ENCODE measurements around the gene CAPN8.

Gene CAPN8

GRCh38 chr1:223713546-223714420 lies 48.3 kb upstream of the CAPN8 start:
- Histone ChIP-seq H2AFZ (ENCODE audit: low read depth, low read length) (no peak overlapping the region), H3K36me3 (ENCODE audit: insufficient read depth, low read length) (no peaks in the 10 kb centered on the region), H3K79me2 (ENCODE audit: insufficient read depth, low read length) (no peaks in the 10 kb centered on the region), H3K9ac (ENCODE audit: low read depth, low read length) (no peak overlapping the region), H3K4me1 (ENCODE audit: insufficient read depth, low read length) (no peaks in the 10 kb centered on the region), H3K27me3 (ENCODE audit: insufficient read depth, low read length, poor library complexity) (peaks cover 15% of the 10 kb centered on the region), H4K20me1 (ENCODE audit: insufficient read depth, low read length) (no peaks in the 10 kb centered on the region), H3K27ac (ENCODE audit: low read length) (no peak overlapping the region), H3K4me2 (ENCODE audit: insufficient read depth, low read length) (no peak overlapping the region), H3K4me3 (ENCODE audit: low read depth in 1 of 2, low read length in 2 of 2) (no peak overlapping the region), H3K9me3 (ENCODE audit: insufficient read depth, low read length, severe bottlenecking) (no peaks in the 10 kb centered on the region)
- TF ChIP-seq CTCF (IDR thresholded peaks at IDR 0.05; ENCODE audit: borderline replicate concordance, extremely low read depth, low read length, poor library complexity, severe bottlenecking) (no peak), EZH2 (IDR thresholded peaks at IDR 0.05; ENCODE audit: borderline replicate concordance, low read depth, low read length, severe bottlenecking) (no peak)
- ATAC-seq (ENCODE audit: insufficient read depth, low read depth) (no peak), DNase-seq (no peak)

- Histone ChIP-seq H3K27ac (ENCODE audit: low read length) (no peak overlapping the region), H3K4me3 (ENCODE audit: low read depth in 1 of 2, low read length in 2 of 2) (no peak overlapping the region), H3K79me2 (ENCODE audit: insufficient read depth, low read length) (no peaks in the 10 kb centered on the region), H3K4me1 (ENCODE audit: insufficient read depth, low read length) (no peaks in the 10 kb centered on the region), H3K27me3 (ENCODE audit: insufficient read depth, low read length, poor library complexity) (peaks cover 13% of the 10 kb centered on the region), H3K9me3 (ENCODE audit: insufficient read depth, low read length, severe bottlenecking) (no peaks in the 10 kb centered on the region), H3K36me3 (ENCODE audit: insufficient read depth, low read length) (no peaks in the 10 kb centered on the region), H3K9ac (ENCODE audit: low read depth, low read length) (no peak overlapping the region), H2AFZ (ENCODE audit: low read depth, low read length) (no peak overlapping the region), H3K4me2 (ENCODE audit: insufficient read depth, low read length) (no peak overlapping the region), H4K20me1 (ENCODE audit: insufficient read depth, low read length) (no peaks in the 10 kb centered on the region)
- no peak for DNase-seq
- peak; percentile 22; the same call in 2 of the 3 replicates for ATAC-seq (ENCODE audit: insufficient read depth, low read depth)
- TF ChIP-seq EZH2 (IDR thresholded peaks at IDR 0.05; ENCODE audit: borderline replicate concordance, low read depth, low read length, severe bottlenecking), result no peak
- no peak for TF ChIP-seq CTCF (IDR thresholded peaks at IDR 0.05; ENCODE audit: borderline replicate concordance, extremely low read depth, low read length, poor library complexity, severe bottlenecking)
Observed at GRCh38 chr1:223712850-223713474, 47.5 kb upstream of the CAPN8 start.

- Histone ChIP-seq H3K79me2 (ENCODE audit: insufficient read depth, low read length) (no peaks in the 10 kb centered on the region), H3K4me3 (ENCODE audit: low read depth in 1 of 2, low read length in 2 of 2) (no peak within 1 kb of the TSS), H2AFZ (ENCODE audit: low read depth, low read length) (no peak within 1 kb of the TSS), H3K9ac (ENCODE audit: low read depth, low read length) (no peak within 1 kb of the TSS), H3K36me3 (ENCODE audit: insufficient read depth, low read length) (no peaks in the 10 kb centered on the region), H3K27me3 (ENCODE audit: insufficient read depth, low read length, poor library complexity) (peaks cover 13% of the 10 kb centered on the region), H3K4me2 (ENCODE audit: insufficient read depth, low read length) (no peak within 1 kb of the TSS), H3K9me3 (ENCODE audit: insufficient read depth, low read length, severe bottlenecking) (no peaks in the 10 kb centered on the region), H4K20me1 (ENCODE audit: insufficient read depth, low read length) (no peaks in the 10 kb centered on the region), H3K4me1 (ENCODE audit: insufficient read depth, low read length) (no peaks in the 10 kb centered on the region), H3K27ac (ENCODE audit: low read length) (no peak within 1 kb of the TSS)
- TF ChIP-seq CTCF (IDR thresholded peaks at IDR 0.05; ENCODE audit: borderline replicate concordance, extremely low read depth, low read length, poor library complexity, severe bottlenecking) (no peak), EZH2 (IDR thresholded peaks at IDR 0.05; ENCODE audit: borderline replicate concordance, low read depth, low read length, severe bottlenecking) (no peak)
- DNase-seq, result no peak
- peak; percentile 34; the same call in 1 of the 3 replicates for ATAC-seq (ENCODE audit: insufficient read depth, low read depth)
Observed at GRCh38 chr1:223712194-223712849, 46.8 kb upstream of the CAPN8 start, which contains the start of gene CAPN2. CAPN2 (plus strand) TSS chr1:223712539; CDS start chr1:223712641, 102 bp downstream.

All from DND-41 (cell line).